Prostate gland (tissue), 2 donors: ENCODE data around the gene RGS12.

ENCODE experiments used
- POLR2A ChIP-seq: fragments of 450-650 bp; IDR thresholded peaks from one replicate; pipeline ENCODE4 v1.6.1; 2016; ENCODE audit warnings: antibody characterized with exemption, mild to moderate bottlenecking
- POLR2AphosphoS5 ChIP-seq: sonication (generic); formaldehyde crosslinking; IDR thresholded peaks from one replicate; pipeline ENCODE4 v1.6.1; 2017; ENCODE audit warnings: antibody characterized with exemption
- TF ChIP-seq, protein P1 (sequence below), 4 experiments: fragments of 200-600 bp in 2 of 4; fragments of 450-650 bp in 2 of 4; sonication (generic) in 2 of 4; IDR thresholded peaks; 1 replicate in 3 of 4; 2 replicates in 1 of 4; pipeline ENCODE4 v1.5.1; 2016 to 2019; ENCODE audit warnings: antibody characterized with exemption in 4 of 4, mild to moderate bottlenecking in 2 of 4, moderate library complexity in 2 of 4

DNA sequence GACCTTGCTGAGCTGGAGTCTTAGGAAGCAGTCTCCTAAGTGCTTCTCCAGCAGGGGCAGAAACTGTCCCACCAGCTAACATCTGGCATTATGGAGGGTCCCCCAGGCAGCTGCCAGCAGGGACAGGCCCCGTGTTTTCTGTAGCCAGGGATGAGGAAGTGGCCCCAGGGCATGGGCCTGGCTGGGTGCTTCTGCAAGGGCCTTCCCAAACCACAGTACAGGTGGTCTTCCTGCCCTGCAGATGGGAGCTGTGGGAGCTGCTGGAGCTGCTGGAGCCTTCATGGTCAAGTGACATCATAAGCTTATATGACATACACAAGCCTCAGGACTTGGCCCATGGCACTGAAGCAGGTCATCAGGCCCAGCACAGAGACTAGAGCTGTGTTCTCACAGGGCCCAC lies 48.8 kb upstream of the RGS12 start:
- TF ChIP-seq, protein P1, sequence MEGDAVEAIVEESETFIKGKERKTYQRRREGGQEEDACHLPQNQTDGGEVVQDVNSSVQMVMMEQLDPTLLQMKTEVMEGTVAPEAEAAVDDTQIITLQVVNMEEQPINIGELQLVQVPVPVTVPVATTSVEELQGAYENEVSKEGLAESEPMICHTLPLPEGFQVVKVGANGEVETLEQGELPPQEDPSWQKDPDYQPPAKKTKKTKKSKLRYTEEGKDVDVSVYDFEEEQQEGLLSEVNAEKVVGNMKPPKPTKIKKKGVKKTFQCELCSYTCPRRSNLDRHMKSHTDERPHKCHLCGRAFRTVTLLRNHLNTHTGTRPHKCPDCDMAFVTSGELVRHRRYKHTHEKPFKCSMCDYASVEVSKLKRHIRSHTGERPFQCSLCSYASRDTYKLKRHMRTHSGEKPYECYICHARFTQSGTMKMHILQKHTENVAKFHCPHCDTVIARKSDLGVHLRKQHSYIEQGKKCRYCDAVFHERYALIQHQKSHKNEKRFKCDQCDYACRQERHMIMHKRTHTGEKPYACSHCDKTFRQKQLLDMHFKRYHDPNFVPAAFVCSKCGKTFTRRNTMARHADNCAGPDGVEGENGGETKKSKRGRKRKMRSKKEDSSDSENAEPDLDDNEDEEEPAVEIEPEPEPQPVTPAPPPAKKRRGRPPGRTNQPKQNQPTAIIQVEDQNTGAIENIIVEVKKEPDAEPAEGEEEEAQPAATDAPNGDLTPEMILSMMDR (IDR thresholded peaks at IDR 0.05) = no peak
- TF ChIP-seq POLR2A = no peak
- TF ChIP-seq POLR2AphosphoS5 = no peak
